GM12892 (cell line): ENCODE results near the gene SSH2.
"Not testable (repeated sequence)": the region's sequence is repeated elsewhere in the genome, so short reads cannot be mapped to it uniquely, and the experiment has no call there.

ENCODE experiments used
- DNase-seq: peaks from one replicate; pipeline ENCODE4 v3.0.0; 2011; ENCODE audit not compliant: insufficient read length
- FAIRE-seq: peaks from 2 replicates; lab custom pipeline; 2011; peaks lifted over from hg19 to GRCh38; lab: Jason Lieb, UNC
- POLR2A ChIP-seq: IDR thresholded peaks from 2 replicates; pipeline ENCODE4 v1.6.1; 2011; ENCODE audit warnings: low read depth, low read length, control low read depth
- POLR2AphosphoS5 ChIP-seq: IDR thresholded peaks from 2 replicates; pipeline ENCODE4 v1.6.1; 2011; ENCODE audit warnings: low read depth, low read length, control low read depth
- TAF1 ChIP-seq: IDR thresholded peaks from 2 replicates; pipeline ENCODE4 v1.6.1; 2011; ENCODE audit warnings: low read depth, mild to moderate bottlenecking, control low read depth, low read length, borderline replicate concordance

SSH2 gene

DNA sequence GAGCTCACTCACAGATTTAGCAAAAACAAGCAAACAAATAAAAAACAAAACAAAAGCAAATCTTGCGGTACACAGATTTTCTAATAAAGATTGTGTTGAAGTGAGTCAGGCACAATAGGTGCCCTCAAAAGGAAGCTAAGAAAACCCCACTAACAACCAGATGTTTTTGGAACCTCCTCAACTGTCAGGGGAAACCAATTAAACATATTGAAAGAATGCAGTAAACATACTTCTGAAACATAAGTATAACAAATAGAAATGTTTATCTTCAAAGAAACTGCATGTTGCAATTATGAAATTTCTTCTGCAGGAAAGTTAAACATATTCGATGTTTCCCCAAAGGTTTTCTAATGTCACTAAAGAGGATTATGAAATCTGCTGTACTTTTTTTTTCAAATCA lies 196.9 kb downstream of the SSH2 start:
- no peak for FAIRE-seq
- DNase-seq = no peak
- TF ChIP-seq TAF1 = no peak

DNA sequence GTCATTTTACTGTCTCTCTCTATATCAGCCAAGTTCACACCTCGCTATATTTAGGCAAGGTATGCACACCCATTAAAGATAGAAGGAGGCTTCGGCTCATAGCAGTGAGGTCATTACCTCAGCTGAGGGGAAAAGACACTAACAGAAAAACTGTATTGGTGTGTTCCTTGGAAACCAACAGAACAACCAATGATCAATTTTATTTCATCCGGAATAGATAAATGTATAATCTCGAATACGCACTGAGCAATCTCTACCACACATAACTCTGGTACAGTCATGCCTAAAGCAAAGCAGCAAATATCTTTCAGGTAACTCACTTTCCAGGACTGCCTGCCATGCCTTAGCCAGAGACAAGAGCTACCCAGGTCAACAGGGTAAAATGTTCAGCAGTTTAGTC lies 197.4 kb downstream of the SSH2 start:
- FAIRE-seq (no peak), DNase-seq (no peak)
- TF ChIP-seq POLR2AphosphoS5 (no peak), TAF1 (no peak), POLR2A (no peak)

DNA sequence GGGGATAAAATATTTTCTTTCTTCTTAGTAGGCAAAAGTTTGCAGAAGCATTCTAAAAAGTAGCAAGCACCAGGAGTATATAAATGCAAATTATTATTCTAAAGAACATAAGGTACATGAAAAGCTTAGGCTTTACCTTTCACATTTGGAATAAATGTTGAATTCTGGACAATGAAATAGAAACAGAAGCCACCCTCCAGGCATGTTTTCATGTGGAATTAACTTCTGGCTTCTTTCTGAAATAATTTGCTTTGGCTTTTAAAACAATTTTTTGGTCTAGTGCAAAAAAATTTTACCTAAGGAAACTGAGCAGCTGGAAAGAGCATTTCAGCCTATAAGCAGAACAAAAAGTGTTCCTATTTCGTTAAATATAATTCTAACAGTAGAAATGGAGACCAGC lies 197.8 kb downstream of the SSH2 start:
- FAIRE-seq = no peak
- no peak for TF ChIP-seq POLR2A
- TF ChIP-seq TAF1 = no peak
- no peak for TF ChIP-seq POLR2AphosphoS5

DNA sequence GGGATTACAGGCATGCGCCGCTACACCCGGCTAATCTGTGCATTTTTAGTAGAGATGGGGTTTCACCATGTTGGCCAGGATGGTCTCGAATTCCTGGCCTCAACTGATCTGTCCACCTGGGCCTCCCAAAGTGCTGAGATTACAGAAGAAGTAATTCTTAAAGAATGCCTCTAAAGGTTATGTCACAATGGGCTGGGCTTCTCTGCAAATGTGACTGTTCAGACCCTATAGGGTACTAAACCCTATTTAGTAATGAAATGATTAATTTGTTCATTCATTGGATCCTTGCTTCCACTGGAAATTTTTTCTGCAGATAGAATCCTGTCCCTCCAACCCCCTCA lies 198.5 kb downstream of the SSH2 start:
- FAIRE-seq = no peak

More for the DNA sequence above, 197.8 kb downstream of the SSH2 start:
- DNase-seq = no peak

DNA sequence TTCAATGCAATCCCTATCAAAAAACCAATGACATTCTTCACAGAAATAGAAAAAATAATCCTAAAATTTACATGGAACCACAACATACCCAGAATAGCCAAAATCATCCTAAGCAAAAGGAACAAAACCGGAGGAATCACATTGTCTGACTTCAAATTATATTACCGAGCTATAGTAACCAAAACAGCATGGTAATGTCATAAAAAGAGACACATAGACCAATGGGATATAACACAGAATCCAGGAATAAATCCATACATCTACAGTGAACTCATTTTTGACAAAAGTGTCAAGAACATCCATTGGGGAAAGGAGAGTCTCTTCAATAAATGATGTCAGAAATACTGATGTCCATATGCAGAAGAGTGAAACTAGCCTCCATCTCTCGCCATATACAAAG lies 201.5 kb downstream of the SSH2 start:
- no peak for TF ChIP-seq TAF1
- no peak for TF ChIP-seq POLR2A
- no peak for TF ChIP-seq POLR2AphosphoS5
- FAIRE-seq (peak; percentile 14), DNase-seq (no peak)

More for the DNA sequence above, 198.5 kb downstream of the SSH2 start:
- TF ChIP-seq POLR2AphosphoS5 = no peak
- TF ChIP-seq POLR2A = no peak
- TF ChIP-seq TAF1 = no peak
- no peak for DNase-seq

DNA sequence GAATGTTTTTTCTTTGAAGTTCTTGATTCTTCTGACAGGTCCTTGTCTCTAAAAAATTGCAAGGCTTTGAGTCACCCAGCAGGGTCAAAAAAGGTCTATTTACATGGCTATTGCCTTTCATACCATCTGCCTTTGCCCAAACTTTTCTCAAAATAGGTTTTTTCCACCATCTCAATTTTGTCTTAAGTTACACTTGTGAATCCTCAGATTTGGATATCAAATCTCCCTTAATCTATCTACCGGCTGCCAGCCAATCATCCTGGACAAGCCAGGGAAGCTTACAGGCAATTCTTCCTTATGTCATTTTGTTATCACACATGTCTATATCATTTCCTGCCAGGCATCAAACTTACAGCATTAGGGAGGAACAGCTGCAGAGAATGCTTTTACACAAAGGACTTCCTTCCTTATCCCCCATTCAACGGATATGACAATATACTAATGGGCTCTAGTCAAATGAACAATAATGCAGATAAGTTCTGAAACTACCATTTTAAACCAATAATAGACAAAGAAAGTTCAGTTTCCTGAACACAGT lies 203.2 kb downstream of the SSH2 start:
- TF ChIP-seq TAF1 = no peak
- no peak for TF ChIP-seq POLR2AphosphoS5
- TF ChIP-seq POLR2A = no peak
- FAIRE-seq (peak; percentile 88), DNase-seq (no peak)

DNA sequence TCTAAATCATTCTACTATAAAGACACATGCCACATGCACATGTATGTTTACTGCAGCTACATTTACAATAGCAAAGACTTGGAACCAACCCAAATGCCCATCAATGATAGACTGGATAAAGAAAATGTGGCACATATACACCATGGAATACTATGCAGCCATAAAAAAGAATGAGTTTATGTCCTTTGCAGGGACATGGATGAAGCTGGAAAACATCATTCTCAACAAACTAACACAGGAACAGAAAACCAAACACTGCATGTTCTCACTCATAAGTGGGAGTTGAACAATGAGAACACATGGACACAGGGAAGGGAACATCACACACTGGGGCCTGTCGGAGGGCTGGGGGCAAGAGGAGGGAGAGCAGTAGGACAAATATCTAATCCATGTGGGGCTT lies 204.6 kb downstream of the SSH2 start:
- not testable (repeated sequence) for DNase-seq, FAIRE-seq

DNA sequence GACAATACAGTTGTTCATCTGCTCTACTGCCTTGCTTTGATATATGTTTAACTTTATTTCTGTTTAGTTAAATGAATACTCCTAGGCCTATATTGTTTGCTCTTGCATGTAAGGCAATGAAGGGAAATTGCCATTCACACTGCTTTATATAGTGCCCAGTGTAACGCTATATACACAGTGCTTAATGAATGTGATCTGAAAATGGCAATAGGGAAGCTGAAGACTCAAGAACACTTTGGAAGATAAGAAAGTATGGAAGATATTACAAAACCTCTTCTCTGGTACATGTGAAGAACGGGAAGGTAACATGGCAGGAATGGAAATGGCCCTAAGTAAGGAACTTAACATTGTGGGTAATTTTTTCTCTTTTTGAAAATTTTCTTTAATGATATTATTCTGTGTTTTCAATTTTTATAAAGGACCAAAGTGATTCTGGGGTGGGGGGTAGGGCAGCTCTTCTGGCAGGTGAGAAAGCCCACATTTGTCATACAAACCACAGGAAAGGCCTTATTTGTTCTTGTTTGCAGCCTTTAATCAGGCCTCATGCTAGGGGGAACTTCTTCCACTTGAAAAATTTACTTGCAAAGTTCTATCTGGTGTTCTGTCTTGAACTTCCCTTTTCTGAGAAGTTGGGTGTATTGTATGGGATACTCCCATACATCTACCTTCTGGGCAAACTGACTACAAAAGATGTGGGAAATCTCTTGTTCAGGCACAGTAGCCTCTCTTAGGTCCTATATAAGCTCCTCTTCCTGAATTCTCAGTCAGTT lies 206.6 kb downstream of the SSH2 start:
- DNase-seq = no peak

DNA sequence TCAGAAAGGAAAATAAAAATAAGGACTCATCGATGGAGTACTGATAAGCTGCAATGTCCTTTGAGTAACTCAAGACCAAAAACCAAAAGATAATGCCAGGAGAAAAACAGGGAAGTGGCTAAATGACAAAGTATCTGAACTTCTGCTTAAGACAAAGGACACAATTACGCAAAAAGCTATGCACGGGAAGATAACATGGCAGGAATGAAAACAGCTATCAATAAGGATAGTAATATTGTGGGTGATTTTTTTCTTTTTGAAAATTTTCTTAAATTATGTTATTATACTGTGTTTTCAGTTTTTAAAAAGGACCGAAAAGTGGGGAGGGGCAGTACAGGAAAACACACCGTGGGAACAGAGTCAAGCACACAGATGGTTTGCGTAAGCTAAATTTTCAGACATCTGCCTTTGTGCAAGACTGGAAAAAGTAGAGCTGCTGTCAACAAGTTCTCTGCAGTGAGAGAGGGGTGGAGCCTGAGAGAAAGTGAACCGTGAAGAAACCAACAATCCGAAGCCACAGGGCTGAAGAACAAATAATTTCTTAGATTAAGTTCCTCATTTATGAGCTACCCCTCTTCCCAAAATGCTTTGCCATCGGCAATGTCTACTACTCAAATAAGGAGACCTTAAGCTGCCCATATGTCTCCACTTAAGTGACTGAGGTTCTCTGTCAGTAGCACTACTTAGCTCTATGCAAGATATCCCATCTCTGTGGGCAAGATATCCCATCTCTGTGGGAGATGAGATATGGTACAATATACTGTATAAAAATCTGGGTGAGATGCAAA lies 207.4 kb downstream of the SSH2 start:
- FAIRE-seq (peak; percentile 97), DNase-seq (peak; percentile 31)
- TF ChIP-seq POLR2AphosphoS5 (peak; percentile 72), POLR2A (peak; percentile 52; the same call in 1 of the 2 replicates), TAF1 (no peak)

More for the DNA sequence above, 206.6 kb downstream of the SSH2 start:
- TF ChIP-seq POLR2A (no peak), POLR2AphosphoS5 (no peak), TAF1 (no peak)
- FAIRE-seq = peak; percentile 80

DNA sequence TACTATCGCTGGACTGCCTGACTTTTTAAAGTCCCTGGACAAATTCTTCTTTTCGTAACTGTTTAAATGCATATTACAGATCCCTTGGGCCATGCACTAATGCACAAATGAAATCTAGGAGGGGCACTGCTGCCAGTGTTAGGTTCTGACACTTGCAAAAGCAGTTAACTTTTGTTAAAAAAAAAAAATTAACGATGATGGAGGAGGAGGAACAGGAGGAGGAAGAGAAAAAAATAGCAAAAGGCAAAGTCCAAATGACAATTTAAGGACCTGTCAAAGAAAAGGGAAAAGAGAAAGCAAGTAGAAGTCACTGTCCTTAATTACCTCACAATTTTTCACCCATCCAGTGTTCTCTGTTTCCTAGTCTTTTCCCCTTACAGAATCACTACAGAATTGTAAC lies 209.5 kb downstream of the SSH2 start:
- no peak for FAIRE-seq

DNA sequence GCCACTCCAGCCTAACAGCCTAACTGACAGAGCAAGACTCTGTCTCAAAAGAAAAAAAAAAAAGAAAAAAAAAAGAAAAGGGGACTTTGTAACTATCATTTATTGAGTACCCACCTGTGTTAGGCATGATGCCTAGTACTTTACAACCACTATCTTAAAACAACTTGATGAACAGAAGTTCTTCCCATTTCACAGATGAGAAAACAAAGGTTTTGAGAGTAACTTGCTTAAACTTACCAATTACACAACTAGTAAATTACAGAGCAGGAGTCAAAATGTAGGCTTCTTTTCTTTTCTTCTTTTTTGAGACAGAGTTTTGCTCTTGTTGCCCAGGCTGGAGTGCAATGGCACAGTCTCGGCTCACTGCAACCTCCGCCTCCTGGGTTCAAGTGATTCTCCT lies 210.6 kb downstream of the SSH2 start:
- FAIRE-seq = no peak
- TF ChIP-seq POLR2A (no peak), TAF1 (no peak), POLR2AphosphoS5 (no peak)
- DNase-seq = no peak

More for the DNA sequence above, 209.5 kb downstream of the SSH2 start:
- TF ChIP-seq POLR2A (no peak), POLR2AphosphoS5 (no peak), TAF1 (no peak)
- DNase-seq = no peak

DNA sequence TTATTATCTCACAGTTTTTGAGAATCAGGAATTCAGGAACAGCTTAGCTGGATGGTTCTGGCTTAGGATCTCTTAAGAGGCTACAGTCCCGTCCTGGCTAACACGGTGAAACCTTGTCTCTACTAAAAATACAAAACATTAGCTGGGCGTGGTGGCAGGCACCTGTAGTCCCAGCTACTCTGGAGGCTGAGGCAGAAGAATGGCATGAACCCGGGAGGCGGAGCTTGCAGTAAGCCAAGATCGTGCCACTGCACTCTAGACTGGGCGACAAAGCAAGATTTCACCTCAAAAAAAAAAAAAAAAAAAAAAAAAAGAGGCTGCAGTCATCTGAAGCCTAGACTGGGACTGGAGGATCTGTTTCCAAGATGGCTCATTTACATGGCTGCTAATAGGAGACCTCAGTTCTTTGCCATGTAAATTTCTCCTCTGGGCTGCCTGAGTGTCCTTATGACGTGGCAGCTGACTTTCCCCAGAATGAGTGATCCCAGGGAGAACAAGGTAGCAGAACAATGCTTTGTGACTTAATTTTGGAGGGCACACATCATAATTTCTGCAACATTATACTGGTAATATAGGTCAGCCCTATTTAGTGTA lies 211.5 kb downstream of the SSH2 start:
- TF ChIP-seq POLR2AphosphoS5 (no peak), POLR2A (no peak), TAF1 (no peak)
- FAIRE-seq (no peak), DNase-seq (no peak)

DNA sequence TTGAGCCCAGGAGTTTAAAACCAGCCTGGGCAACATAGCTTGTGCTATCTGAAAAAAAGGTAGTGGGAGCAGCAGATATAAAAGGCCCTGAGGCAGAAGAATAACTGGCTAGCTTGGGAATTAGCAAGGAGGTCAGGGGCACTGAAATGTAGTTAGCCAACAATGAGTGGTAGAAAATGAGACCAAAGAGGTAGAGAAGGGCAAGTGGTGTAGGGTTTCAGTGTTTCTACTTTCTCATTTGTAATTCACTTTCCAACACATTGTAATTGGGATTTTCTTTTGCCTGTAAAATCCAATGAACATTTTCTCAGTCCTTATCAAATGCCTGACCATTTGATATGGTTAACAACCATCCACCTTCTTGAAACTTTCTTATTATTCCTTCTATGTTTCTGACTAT lies 212.2 kb downstream of the SSH2 start:
- DNase-seq = no peak
- FAIRE-seq = no peak
- TF ChIP-seq POLR2AphosphoS5 (no peak), POLR2A (no peak), TAF1 (no peak)
